Epithelial cell of proximal tubule (primary cell): ENCODE results near the gene SETBP1. TPM values are rescaled to one million over a fixed set of nuclear protein-coding genes. Genes with fewer than 3 reads are reported as not detected.

Source experiments
- DNase-seq: peaks from one replicate; pipeline ENCODE4 v3.0.0-alpha.2; 2011; ENCODE audit warnings: low read depth
- H3K4me3 ChIP-seq: 2 replicates; pipeline ENCODE4 v1.5.1; 2011; ENCODE audit warnings: low read depth, mild to moderate bottlenecking, low read length
- total RNA-seq: library from RNA; depleted of rRNA; stranded (reverse); fragments of >200 nt; gene quantifications from 2 replicates; pipeline ENCODE4 v1.2.3, GENCODE V29; 2015
- TF ChIP-seq, protein P1 (sequence below): conservative IDR thresholded peaks from 2 replicates; pipeline ENCODE4 v1.5.1; 2012; ENCODE audit warnings: low read depth, mild to moderate bottlenecking, low read length

The SETBP1 gene
- total RNA-seq, 1 donor from 2014 or later, result 2.4 TPM

DNA sequence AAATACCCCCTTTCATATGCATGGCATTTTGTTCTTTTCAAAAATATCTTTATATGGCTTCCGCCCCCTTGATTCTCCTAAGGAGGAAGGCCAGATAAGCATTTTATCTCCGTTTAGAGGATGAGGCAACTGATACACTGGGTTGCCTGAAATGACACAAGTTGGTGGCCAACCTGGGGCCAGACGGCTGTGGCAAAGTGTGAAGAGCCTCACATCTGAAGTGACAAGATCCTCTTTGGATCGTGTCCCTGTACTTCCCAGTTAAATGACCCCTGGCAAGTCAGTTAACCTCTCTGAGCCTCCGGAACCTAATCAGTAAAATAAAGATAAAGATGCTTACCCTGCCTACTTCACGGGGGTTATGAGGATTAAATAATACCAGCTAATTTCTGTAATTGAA, 4.6 kb downstream of the SETBP1 start:
- TF ChIP-seq, protein P1, sequence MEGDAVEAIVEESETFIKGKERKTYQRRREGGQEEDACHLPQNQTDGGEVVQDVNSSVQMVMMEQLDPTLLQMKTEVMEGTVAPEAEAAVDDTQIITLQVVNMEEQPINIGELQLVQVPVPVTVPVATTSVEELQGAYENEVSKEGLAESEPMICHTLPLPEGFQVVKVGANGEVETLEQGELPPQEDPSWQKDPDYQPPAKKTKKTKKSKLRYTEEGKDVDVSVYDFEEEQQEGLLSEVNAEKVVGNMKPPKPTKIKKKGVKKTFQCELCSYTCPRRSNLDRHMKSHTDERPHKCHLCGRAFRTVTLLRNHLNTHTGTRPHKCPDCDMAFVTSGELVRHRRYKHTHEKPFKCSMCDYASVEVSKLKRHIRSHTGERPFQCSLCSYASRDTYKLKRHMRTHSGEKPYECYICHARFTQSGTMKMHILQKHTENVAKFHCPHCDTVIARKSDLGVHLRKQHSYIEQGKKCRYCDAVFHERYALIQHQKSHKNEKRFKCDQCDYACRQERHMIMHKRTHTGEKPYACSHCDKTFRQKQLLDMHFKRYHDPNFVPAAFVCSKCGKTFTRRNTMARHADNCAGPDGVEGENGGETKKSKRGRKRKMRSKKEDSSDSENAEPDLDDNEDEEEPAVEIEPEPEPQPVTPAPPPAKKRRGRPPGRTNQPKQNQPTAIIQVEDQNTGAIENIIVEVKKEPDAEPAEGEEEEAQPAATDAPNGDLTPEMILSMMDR, result no peak
- no peak for DNase-seq
- H3K4me3 ChIP-seq, result no peak overlapping the region

DNA sequence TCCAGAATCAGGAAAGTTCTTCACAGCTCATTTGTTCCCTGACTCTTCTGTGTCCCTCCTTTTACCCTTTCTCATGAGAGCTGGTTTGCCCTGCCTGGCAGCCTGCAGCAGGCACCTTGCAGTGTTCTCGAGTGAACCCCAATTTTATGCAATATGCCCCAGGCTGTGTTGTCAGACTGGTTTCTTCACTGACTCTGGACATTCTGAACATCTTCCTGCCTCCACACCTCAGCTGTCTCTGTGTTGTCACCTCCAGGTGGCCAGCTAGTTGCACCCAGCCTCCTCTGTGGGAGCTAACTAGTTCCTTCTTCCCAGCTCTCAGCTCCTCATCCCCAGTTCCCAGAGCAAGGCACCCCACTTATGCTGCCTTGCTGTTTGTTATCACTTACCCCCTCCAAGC, 5.5 kb downstream of the SETBP1 start:
- no peak overlapping the region for H3K4me3 ChIP-seq
- DNase-seq, result no peak
- TF ChIP-seq, protein P1, result peak; percentile 52

DNA sequence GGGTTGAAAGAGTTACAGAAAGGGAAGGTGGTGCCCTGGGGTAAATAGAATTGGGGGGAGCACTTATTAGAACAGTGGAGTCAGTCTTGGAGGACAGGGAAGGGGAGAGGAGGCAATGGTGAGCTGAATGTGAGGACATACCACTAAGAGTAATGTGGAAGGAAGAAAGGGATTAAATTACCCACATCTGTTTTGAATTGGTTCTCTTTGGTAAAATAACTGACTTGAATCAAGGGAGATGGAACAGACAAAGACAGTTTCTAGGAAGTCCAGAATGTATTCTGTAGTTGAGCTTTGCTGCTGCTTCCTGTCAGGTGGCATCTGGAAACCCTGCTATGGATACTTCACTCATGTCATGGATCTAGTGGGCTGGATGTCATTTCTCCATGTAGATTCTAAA, 6.7 kb downstream of the SETBP1 start:
- no peak overlapping the region for H3K4me3 ChIP-seq
- no peak for DNase-seq
- TF ChIP-seq, protein P1, result no peak

DNA sequence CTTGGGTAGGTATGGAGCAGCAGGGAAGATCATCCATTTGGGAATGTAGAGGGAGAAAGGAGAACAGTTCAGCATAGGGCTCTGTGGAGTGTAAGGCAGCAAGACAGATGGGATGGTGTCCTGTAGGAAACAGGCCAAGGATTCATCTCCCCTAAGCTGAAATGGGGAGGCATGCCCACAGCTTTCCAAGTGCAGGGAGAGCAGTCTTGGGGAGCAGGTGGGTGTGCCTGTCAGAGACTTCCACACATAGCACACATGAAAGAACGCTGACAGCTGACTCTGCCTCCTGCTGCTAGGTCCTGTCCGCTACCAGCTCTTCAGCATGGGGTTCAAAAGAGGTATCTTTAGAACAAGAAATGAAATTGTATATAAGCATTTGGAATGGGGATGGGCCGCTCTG, 9.0 kb downstream of the SETBP1 start:
- no peak for DNase-seq
- TF ChIP-seq, protein P1, result no peak

DNA sequence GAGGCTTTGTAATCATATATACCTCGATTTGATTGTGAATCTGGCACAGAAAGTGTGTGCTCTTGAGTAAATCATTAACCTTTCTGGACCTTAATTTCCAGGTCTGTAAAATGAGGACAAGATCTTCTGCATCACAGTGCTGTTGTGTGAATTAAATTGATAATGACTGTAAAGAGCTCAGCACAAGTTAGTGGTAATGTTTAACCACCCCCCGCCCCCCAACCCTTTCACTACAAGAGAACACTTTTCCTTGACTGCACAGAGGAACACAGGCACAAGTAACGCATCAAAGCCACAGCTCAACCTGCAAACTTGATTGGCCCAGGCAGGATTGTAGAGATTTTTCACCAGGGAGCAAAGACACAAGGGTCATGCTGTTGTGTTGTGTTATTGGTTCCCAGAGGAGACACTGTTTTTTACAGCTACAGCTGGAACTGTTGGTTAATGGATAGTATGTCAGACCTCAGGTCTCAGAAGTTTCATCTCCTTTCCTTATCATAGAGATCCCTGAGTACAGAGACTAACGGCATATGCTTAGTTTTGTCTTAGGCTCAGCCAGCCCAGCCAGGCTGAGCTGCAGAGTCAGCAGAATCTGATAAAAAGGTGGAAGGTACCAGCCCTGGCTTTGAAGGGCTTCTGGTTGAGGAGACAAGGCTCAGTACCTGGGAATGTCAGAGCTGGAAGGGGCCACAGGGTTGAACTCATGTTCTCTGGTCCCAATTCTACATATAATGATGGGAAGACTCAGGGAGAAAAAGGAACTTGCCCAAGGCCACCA, 10.6 kb downstream of the SETBP1 start:
- TF ChIP-seq, protein P1, result no peak

More for the DNA sequence above, 9.0 kb downstream of the SETBP1 start:
- no peak overlapping the region for H3K4me3 ChIP-seq

DNA sequence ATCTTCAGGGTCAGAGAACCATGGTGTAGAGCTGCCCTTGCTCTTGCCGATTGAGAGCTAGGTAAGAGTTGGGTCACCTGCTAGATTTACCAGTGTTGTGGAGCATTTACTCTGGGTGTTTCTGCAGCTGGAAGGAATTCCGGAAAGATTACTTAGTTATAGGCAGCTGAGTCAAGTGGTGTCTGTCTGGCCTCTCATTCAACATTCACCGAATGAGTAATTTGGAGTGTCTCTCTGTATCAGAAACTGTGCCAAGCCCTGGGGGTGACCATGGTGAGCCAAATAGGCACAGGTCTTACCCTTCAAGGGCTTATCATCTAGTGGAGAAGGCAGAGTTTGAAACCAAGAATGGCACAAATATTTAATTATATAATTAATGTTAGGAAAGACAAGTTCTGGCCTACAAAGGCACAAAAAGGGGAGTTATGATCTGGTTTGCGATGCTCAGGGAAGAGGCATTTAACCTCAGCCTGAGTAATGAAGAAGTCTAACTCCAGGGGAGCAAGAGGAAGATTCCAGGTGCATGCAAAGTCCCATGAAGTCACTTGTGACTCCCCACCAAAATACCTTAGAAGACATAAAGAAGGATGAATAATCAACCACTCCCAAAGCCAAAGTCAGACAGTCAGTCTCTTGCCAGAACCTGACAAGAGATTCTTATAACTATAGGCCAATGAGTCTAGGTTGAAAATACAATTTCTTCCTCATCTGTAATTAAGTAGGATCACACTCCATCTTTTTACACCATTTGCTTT, 12.5 kb downstream of the SETBP1 start:
- DNase-seq, result peak; percentile 65
- no peak overlapping the region for H3K4me3 ChIP-seq
- TF ChIP-seq, protein P1, result no peak

More for the DNA sequence above, 10.6 kb downstream of the SETBP1 start:
- H3K4me3 ChIP-seq, result peak overlapping the region; percentile 2
- DNase-seq, result peak; percentile 70

DNA sequence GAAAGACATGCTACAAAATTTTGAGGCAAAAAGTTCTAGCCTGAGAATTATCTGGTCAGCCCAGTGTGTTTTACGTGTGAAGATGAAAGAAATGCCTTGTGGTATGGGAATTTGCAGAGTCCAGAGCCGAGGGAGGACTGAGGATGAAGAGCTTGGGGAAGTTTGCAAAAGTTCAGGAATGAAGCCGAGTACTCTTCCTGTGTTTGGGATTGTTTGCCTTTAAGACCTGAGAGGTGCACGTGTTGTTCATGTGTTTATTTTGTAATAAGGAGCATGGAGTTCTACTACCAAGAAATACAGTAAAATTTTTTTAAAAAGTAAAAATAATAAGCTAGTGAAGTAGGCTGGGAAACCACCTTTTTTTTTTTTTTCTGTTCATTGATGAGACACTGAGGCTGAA, 14.8 kb downstream of the SETBP1 start:
- TF ChIP-seq, protein P1, result no peak
- H3K4me3 ChIP-seq, result no peak overlapping the region
- no peak for DNase-seq
